ENCODE data around the gene PTPRN2. TPM values are rescaled to one million over a fixed set of nuclear protein-coding genes. Genes with fewer than 3 reads are reported as not detected.

Gene PTPRN2
- total RNA-seq, 4 donors from 2014 or later, result 6.6 to 10.7 (median 8.2) TPM

- WGBS, 2 donors, result 90% methylated on average over 23 to 24 of the region's 25 CpGs
- Histone ChIP-seq H3K9me3 (no peaks in the 10 kb centered on the region), H3K4me1 (no peaks in the 10 kb centered on the region), H3K27ac (no peak overlapping the region), H3K27me3 (no peaks in the 10 kb centered on the region), H3K4me3 (no peak overlapping the region), H3K36me3 (no peaks in the 10 kb centered on the region)
- no peak for TF ChIP-seq POLR2A (IDR thresholded peaks at IDR 0.05)
- TF ChIP-seq EP300 (IDR thresholded peaks at IDR 0.05), result no peak
- TF ChIP-seq, protein P1, sequence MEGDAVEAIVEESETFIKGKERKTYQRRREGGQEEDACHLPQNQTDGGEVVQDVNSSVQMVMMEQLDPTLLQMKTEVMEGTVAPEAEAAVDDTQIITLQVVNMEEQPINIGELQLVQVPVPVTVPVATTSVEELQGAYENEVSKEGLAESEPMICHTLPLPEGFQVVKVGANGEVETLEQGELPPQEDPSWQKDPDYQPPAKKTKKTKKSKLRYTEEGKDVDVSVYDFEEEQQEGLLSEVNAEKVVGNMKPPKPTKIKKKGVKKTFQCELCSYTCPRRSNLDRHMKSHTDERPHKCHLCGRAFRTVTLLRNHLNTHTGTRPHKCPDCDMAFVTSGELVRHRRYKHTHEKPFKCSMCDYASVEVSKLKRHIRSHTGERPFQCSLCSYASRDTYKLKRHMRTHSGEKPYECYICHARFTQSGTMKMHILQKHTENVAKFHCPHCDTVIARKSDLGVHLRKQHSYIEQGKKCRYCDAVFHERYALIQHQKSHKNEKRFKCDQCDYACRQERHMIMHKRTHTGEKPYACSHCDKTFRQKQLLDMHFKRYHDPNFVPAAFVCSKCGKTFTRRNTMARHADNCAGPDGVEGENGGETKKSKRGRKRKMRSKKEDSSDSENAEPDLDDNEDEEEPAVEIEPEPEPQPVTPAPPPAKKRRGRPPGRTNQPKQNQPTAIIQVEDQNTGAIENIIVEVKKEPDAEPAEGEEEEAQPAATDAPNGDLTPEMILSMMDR (IDR thresholded peaks at IDR 0.05), result no peak
- DNase-seq (ENCODE audit: low spot score in 2 of 2), result no peak
Observed at GRCh38 chr7:157745721-157746709, 841.6 kb downstream of the PTPRN2 start.

DNA sequence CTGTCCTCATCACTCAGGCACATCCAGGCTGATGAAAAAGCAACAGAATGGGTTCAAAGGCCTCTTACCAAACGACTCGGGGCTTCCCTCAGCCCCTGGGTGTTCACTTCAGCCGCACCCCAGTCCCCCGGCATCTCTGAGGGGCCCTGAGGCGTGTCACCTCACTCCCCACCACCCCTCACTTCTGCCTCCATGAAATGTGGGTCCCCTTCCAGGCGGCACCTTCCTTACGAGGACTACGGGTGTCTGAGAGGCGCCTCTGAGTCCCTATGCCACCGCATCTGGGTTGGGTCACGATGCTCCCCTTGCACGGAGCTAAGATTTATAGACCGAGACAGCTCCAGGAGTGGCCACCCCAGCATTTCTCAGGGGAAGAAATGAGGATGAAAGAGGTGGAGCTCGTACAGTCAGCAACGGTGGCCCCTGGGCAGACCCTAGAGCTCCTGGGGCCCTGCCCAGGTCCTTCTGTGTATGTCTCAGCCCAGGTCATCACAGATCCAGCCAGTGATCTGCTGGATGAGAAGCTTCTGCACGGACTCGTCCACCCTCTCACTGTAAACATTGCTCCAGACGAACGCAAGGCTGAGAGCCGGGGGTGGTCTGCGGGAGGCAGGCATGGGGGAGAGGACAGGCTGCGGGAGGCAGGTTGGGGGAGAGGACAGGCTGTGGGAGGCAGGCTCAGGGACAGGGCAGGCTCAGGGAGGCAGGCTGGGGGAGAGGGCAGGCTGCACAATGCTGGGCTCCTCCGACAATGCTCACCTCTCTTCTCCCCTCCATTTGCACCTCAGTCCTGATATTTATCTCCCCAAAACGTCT, 842.6 kb downstream of the PTPRN2 start:
- TF ChIP-seq, protein P1 (IDR thresholded peaks at IDR 0.05), result no peak
- TF ChIP-seq POLR2A (IDR thresholded peaks at IDR 0.05), result no peak
- TF ChIP-seq EP300 (IDR thresholded peaks at IDR 0.05), result no peak
- Histone ChIP-seq H3K4me3 (no peak overlapping the region), H3K9me3 (no peaks in the 10 kb centered on the region), H3K36me3 (no peaks in the 10 kb centered on the region), H3K4me1 (no peaks in the 10 kb centered on the region), H3K27ac (no peak overlapping the region), H3K27me3 (no peaks in the 10 kb centered on the region)
- no peak for DNase-seq (ENCODE audit: low spot score in 2 of 2)
- WGBS, 2 donors, result 80 to 81% methylated on average over 24 of the region's 24 CpGs

GRCh38 chr7:157743781-157744525, 843.7 kb downstream of the PTPRN2 start:
- no peak for TF ChIP-seq EP300 (IDR thresholded peaks at IDR 0.05)
- TF ChIP-seq, protein P1 (IDR thresholded peaks at IDR 0.05), result no peak
- TF ChIP-seq POLR2A (IDR thresholded peaks at IDR 0.05), result no peak
- H3K27ac ChIP-seq, result no peak overlapping the region
- H3K27me3 ChIP-seq, result no peaks in the 10 kb centered on the region
- no peaks in the 10 kb centered on the region for H3K36me3 ChIP-seq
- no peak for DNase-seq (ENCODE audit: low spot score in 2 of 2)
- H3K4me3 ChIP-seq, result no peak overlapping the region
- H3K4me1 ChIP-seq, result peaks cover 0 to under 1% (median 0%) of the 10 kb centered on the region in 4 donors
- 87 to 92% methylated on average over 28 to 29 of the region's 29 CpGs for WGBS, 2 donors
- H3K9me3 ChIP-seq, result no peaks in the 10 kb centered on the region

GRCh38 chr7:157740251-157740798, 847.3 kb downstream of the PTPRN2 start:
- H3K9me3 ChIP-seq, result no peaks in the 10 kb centered on the region
- no peaks in the 10 kb centered on the region for H3K36me3 ChIP-seq
- H3K27ac ChIP-seq, result no peak overlapping the region
- no peak overlapping the region for H3K4me3 ChIP-seq
- DNase-seq (ENCODE audit: low spot score in 2 of 2), result no peak
- WGBS, 2 donors, result 87 to 90% methylated on average over 24 of the region's 24 CpGs
- H3K4me1 ChIP-seq, result peaks cover 0 to 16% (median 0%) of the 10 kb centered on the region in 4 donors
- H3K27me3 ChIP-seq, result no peaks in the 10 kb centered on the region
- TF ChIP-seq EP300 (IDR thresholded peaks at IDR 0.05) (no peak), POLR2A (IDR thresholded peaks at IDR 0.05) (no peak)
- TF ChIP-seq, protein P1 (IDR thresholded peaks at IDR 0.05), result no peak
